ENCODE data around the gene ETF1.
"Not testable (repeated sequence)": the region's sequence is repeated elsewhere in the genome, so short reads cannot be mapped to it uniquely, and the experiment has no call there.

ETF1 gene

DNA sequence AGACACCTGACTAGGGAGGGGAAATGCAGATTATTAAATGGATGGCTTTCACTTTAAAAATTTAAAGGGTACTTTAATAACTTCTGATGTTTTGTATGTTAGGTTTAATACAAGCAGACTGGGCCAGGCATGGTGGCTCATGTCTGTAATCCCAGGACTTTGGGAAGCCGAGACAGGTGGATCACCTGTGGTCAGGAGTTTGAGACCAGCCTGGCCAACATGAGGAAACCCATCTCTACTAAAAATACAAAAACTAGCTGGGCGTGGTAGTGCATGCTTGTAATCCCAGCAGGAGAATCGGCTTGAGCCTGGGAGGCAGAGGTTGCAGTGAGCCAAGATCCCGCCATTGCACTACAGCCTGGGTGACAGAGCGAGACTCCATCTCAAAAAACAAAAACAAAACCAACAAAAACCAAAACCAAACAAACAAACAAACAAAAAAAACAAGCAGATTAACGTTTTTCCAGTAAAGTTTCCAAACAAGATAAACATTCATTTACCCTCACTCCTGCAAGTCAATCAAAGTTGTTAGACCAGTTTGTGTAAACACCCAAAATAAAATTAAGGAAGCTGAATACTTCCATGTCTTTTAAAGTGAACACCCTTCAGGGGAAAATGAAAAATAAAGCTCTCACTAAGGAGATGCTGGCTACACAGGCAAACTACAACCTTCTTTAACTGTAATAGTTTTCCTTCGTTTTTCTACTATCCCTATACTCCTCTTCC, 14.1 kb downstream of the ETF1 start:
- no peak for DNase-seq

DNA sequence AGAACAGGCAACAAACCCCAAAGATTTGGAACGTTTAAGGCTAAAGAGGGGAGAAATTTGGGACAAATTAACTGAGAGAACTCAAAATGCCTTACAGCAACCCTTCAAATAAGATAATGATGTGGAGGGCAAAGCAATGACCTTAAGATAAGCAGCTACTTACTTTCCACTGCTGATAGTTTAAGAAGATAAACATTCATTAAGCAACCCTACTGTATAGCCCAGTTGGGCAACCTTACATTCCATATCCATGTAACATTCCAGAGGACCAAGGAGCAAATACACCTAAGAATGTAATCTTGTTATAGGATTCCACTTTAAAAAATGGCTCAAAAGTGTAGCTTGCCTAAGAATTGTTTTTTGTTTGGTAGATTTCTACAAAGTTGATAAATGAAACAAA, 14.8 kb downstream of the ETF1 start:
- DNase-seq = no peak

GRCh38 chr5:138527170-138527569, 15.9 kb downstream of the ETF1 start:
- DNase-seq = no peak

- no peak for DNase-seq
Observed at GRCh38 chr5:138523406-138523805, 19.6 kb downstream of the ETF1 start.

DNA sequence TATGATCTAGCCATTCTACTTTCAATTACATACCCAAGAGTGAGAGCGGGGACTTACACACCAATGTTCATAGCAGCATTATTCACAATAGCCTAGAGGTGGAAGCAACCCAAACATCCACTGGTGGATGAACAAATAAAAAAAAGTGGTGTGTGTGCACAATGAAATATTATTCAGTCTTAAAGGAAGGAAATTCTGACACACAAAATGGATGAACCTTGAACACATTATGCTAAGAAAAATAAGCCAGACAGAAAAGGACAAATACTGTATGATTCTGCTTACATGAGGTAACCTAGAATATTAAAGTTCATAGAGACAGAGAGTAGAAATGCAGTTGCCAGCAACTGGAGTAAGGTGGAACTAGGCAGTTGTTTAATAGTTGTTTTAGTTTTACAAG, 22.1 kb downstream of the ETF1 start:
- DNase-seq = no peak

DNA sequence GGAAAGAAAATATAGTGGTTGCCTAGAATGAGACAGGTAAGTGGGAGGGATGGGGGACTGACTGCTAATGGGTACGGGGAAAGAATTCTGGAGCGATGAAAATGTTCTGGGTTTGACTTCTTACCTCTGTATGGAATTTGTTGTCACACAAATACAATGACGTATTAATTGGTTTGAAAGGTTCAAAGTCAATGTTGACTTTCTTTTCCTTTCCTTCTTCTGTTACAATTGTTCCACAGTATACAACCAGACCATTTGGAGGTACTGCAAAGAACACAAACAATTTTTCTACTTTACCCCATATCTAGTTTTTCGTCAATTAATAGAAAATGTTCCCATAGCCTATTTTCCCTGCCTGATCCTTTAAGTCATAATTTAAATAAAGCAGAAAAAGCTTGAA, 25.6 kb downstream of the ETF1 start:
- DNase-seq = no peak

- no peak for DNase-seq
Observed at GRCh38 chr5:138515556-138516245, 27.3 kb downstream of the ETF1 start.

DNA sequence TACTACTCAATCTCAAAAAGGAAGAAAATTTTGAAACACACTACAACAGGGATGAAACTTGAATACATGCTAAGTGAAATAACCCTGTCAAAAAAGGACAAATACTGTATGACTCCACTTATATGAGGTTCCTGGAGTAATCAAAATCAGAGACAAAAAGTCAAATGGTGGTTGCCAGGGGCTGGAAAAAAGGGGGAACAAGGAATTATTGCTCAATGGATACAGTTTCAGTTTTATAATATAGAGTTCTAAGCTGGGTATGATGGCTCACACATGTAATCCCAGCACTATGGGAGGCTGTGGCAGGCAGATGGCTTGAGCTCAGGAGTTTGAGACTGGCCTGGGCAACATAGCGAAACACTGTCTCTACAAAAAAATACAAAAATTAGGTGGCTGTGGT, 29.0 kb downstream of the ETF1 start:
- no peak for DNase-seq

DNA sequence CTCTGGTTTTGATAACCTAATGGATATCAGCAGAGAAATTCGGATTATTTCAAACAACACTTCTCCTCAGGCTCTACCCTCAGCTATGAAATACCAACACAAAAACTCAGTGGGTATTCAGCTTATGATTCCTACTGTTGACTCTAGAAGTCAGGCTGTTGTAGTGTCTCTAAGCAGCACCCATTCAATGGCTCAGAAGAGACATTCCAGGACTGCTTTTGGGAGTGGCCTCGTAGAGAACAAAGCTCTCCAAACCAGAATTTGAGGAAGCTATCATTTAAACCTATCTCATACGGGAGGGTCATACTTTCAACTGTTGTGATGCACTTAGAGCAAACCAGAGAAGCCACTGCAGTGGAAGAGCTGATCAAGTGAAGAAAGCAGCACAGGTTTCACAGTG, 34.1 kb downstream of the ETF1 start:
- DNase-seq = no peak

DNA sequence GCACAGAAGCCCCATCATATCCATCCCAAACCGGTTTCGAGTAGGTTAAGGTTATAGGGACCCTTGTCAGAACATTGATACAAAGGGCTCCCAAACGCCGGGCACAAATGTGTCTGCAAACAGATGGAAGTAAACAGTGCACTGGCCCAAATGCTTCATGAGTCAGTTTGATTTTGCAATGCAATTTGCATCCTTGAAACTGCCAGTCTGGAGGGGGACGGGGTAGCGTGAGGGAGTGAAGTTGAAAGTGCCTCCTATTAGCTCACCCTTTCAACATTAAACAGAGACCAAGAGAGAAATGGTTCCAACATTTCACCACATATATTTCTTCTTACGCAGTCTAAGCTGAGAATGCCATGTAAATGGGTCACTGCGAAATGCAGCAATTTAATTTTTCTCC, 35.6 kb downstream of the ETF1 start:
- DNase-seq = not testable (repeated sequence)

- no peak for DNase-seq
Observed at GRCh38 chr5:138506370-138507306, 36.4 kb downstream of the ETF1 start.

DNA sequence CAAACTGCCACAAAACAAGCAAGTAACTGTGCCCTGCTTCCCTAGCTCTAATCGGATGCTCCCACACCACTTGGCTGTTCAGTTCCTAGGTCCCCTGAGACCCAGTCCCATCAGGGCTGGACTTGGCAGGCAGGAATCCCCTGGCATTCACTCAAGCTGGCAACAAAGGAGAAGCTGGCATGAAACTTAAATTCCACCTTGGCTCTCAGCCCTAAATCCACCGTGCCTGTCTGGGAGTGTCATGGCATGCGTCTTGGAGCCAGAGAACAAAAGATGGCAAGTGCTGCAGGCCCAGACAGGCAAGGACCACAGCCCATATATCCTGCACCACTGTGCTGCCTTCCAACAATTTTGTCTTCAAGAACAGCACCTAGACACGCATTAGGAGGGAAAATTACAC, 38.2 kb downstream of the ETF1 start:
- no peak for DNase-seq

DNA sequence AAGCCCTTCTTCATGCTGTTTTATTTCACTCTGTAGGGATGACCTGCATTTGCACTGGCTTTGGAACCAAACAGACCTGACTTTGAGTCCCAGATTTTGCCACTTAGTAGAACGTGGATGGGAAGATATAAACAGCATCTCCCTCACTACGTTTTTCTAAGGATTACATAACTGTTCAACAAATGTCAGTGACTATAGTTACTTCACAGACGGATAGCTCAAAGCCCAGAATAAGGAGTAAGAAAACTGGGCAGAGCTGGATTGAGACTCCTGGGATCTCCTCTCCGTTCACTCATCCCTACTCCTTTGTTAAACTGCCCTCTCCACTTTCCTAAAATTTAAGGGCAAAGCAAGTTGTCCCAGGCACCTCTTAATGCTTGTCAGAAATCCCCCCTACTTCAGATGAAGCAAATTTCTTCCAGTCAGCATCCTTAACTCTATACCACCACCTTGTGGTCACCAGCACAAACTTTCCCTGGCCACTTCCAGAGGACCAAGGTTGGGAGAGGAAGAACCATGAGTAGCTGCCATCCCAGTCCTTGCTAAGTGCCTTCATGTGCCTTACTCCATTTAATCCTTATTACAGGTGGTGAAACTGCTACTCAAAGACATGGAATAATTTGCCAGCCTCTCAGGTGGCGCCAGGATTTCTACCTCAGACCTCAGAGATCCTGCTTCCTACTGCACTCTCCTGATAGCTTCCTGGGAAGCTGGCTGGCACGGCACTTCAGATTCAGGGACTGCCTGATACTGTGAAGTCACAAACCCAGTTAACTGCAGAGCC, 39.4 kb downstream of the ETF1 start:
- DNase-seq = no peak

GRCh38 chr5:138502521-138502920, 40.5 kb downstream of the ETF1 start:
- no peak for DNase-seq

GRCh38 chr5:138502121-138502520, 40.9 kb downstream of the ETF1 start:
- no peak for DNase-seq

GRCh38 chr5:138498376-138498775, 44.7 kb downstream of the ETF1 start:
- no peak for DNase-seq

- no peak for DNase-seq
Observed at GRCh38 chr5:138495351-138495750, 47.7 kb downstream of the ETF1 start.

- DNase-seq = no peak
Observed at GRCh38 chr5:138492560-138493045, 50.4 kb downstream of the ETF1 start.

- peak; percentile 73 to 82 (median 78) for DNase-seq
Observed at GRCh38 chr5:138491669-138492559, 51.1 kb downstream of the ETF1 start.

GRCh38 chr5:138491284-138491648, 51.8 kb downstream of the ETF1 start:
- DNase-seq = no peak

DNA sequence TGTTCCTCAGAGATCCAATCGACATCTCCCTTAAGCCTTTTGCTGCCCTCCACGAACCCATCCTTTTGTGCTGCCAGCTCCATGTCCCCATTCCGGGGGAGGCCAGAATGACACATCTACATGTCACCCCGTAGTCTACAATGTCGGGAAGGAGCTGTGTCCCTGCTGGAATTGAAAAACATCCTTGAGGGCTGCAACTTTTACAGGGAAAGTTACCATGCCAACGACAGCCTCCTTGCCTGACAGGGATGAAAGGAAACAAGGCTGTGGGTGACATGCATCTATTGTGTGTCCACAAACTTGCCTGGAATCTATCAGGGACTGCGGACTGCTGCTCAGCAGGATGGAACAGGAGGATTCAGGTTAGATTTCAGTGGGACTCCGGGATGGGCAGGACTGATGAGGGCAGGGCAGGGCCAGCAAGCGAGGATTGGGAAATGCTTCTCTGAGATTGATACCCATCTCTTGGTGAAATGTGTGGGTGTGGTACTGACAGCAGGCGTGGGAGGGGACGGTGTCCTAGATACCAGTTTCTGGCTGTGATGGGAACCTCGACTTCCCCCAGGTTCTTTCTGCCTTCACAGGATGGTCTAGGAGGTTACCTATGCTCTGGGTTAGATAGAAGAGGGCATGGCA, 52.3 kb downstream of the ETF1 start:
- DNase-seq = no peak
